HCT116 (cell line): Measurements from ENCODE around the gene DCUN1D1. TPM values are rescaled to one million over a fixed set of nuclear protein-coding genes. Genes with fewer than 3 reads are reported as not detected.

ENCODE experiments used
- ATAC-seq: fragments of 200-7000 bp; cut with Tn5 transposase; 2 replicates; pipeline ENCODE4 v1.9.1; 2020; ENCODE audit warnings: mild to moderate bottlenecking, moderate library complexity
- BruUV-seq: library from RNA; stranded (reverse); fragments of 400-500 nt; replicated peaks from 2 replicates; lab custom pipeline; 2021; lab: Mats Ljungman, UMichigan
- CTCF ChIA-PET: fragments of 300-600 bp; sonication (Branson Sonifier 250); formaldehyde crosslinking; loops from one replicate; lab custom pipeline; 2021; ENCODE audit warnings: antibody characterized with exemption; lab: Charles Lee
- POLR2A ChIA-PET: fragments of 300-600, 350-600 bp; sonication (Branson Sonifier 250); formaldehyde crosslinking; loops from one replicate; lab custom pipeline; 2021; ENCODE audit warnings: antibody characterized with exemption; lab: Charles Lee
- RAD21 ChIA-PET, 2 experiments: fragments of 300-600 bp; sonication (Branson Sonifier 250); formaldehyde crosslinking; loops; one replicate each; lab custom pipeline; 2023; ENCODE audit warnings: low total read pairs in 2 of 2; ENCODE audit not compliant: uncharacterized antibody in 2 of 2, unreplicated experiment in 2 of 2, low non-redundant PET in 1 of 2; lab: Charles Lee
- DNase-seq: peaks from one replicate; pipeline ENCODE4 v3.0.0-alpha.2; 2010; ENCODE audit warnings: low read depth, low spot score
- H2AFZ ChIP-seq: fragments of 200-600 bp; shearing (Covaris generic), sonication (generic); 2 replicates; pipeline ENCODE4 v1.6.1; 2017; ENCODE audit warnings: low read depth, mixed run types, mixed read lengths, antibody characterized with exemption, low read length; ENCODE audit not compliant: poor library complexity, severe bottlenecking
- H3K27ac ChIP-seq: 2 replicates; pipeline ENCODE4 v1.5.1; 2012; ENCODE audit warnings: low read depth, low read length
- H3K27me3 ChIP-seq: fragments of 200-600 bp; sonication (generic); 2 replicates; pipeline ENCODE4 v1.6.1; 2016; ENCODE audit warnings: mixed run types, low read length, mixed read lengths; ENCODE audit not compliant: insufficient read depth
- H3K36me3 ChIP-seq, 2 experiments: fragments of 200-500 bp in 1 of 2; fragments of 200-600 bp in 1 of 2; sonication (Bioruptor generic) in 1 of 2; sonication (generic) in 1 of 2; 2 replicates each; pipeline versions ENCODE4 v1.5.1 to v1.6.1; 2014 to 2016; ENCODE audit warnings: low read length in 2 of 2, inconsistent platforms in 1 of 2, mixed read lengths in 1 of 2, mixed run types in 1 of 2; ENCODE audit not compliant: insufficient read depth in 2 of 2, control insufficient read depth in 1 of 2
- H3K4me1 ChIP-seq, 2 experiments: fragments of 200-600 bp in 1 of 2; sonication (generic) in 1 of 2; 2 replicates each; pipeline versions ENCODE4 v1.5.1 to v1.6.1; 2012 to 2017; ENCODE audit warnings: low read length in 2 of 2, inconsistent platforms in 1 of 2, mild to moderate bottlenecking in 1 of 2, mixed read lengths in 1 of 2, mixed run types in 1 of 2, moderate library complexity in 1 of 2; ENCODE audit not compliant: insufficient read depth in 2 of 2, control insufficient read depth in 1 of 2
- H3K4me2 ChIP-seq: fragments of 200-600 bp; sonication (generic); 2 replicates; pipeline ENCODE4 v1.6.1; 2017; ENCODE audit warnings: mixed run types, low read length, mixed read lengths
- H3K4me3 ChIP-seq, 2 experiments: fragments of 200-600 bp in 1 of 2; sonication (generic) in 1 of 2; replicated peaks in 1 of 2; 2 replicates each; pipeline ENCODE4 v1.5.1; 2011 to 2016; ENCODE audit warnings: low read length in 2 of 2, control low read depth in 1 of 2, low read depth in 1 of 2, mild to moderate bottlenecking in 1 of 2, mixed read lengths in 1 of 2, mixed run types in 1 of 2
- H3K79me2 ChIP-seq: fragments of 200-600 bp; sonication (generic); 2 replicates; pipeline ENCODE4 v1.6.1; 2017; ENCODE audit warnings: mild to moderate bottlenecking, mixed run types, low read length, moderate library complexity, mixed read lengths; ENCODE audit not compliant: insufficient read depth
- H3K9ac ChIP-seq: fragments of 200-600 bp; sonication (generic); 2 replicates; pipeline ENCODE4 v1.6.1; 2016; ENCODE audit warnings: low read length, mixed read lengths
- H3K9me2 ChIP-seq: fragments of 200-600 bp; sonication (generic), shearing (Covaris generic); 2 replicates; pipeline ENCODE4 v1.6.1; 2017; ENCODE audit warnings: mixed run types, mild to moderate bottlenecking, moderate library complexity; ENCODE audit not compliant: insufficient read depth
- H3K9me3 ChIP-seq, 2 experiments: fragments of 200-500 bp in 1 of 2; fragments of 200-600 bp in 1 of 2; sonication (Bioruptor generic) in 1 of 2; sonication (generic) in 1 of 2; 2 replicates each; pipeline ENCODE4 v1.6.1; 2014 to 2017; ENCODE audit warnings: low read length in 2 of 2, mixed read lengths in 2 of 2, inconsistent platforms in 1 of 2, low read depth in 1 of 2, mild to moderate bottlenecking in 1 of 2, mixed run types in 1 of 2, moderate library complexity in 1 of 2; ENCODE audit not compliant: control insufficient read depth in 1 of 2, insufficient read depth in 1 of 2
- H4K20me1 ChIP-seq: fragments of 200-600 bp; sonication (generic), shearing (Covaris generic); 2 replicates; pipeline ENCODE4 v1.6.1; 2017; ENCODE audit warnings: mixed run types, mild to moderate bottlenecking, moderate library complexity; ENCODE audit not compliant: insufficient read depth
- CEBPB ChIP-seq: IDR thresholded peaks from 2 replicates; pipeline ENCODE4 v1.6.1; 2012; ENCODE audit warnings: low read depth
- EGR1 ChIP-seq: IDR thresholded peaks from 2 replicates; pipeline ENCODE4 v1.6.1; 2012; ENCODE audit warnings: low read depth
- EZH2 ChIP-seq: fragments of 200-600 bp; sonication (generic); IDR thresholded peaks from 2 replicates; pipeline ENCODE4 v1.6.1; 2017; ENCODE audit warnings: antibody characterized with exemption, mixed run types
- EZH2phosphoT487 ChIP-seq: fragments of 200-600 bp; IDR thresholded peaks from 2 replicates; pipeline ENCODE4 v1.6.1; 2018; ENCODE audit warnings: antibody characterized with exemption, borderline replicate concordance
- JUND ChIP-seq: IDR thresholded peaks from 2 replicates; pipeline ENCODE4 v1.6.1; 2012
- RAD21 ChIP-seq: IDR thresholded peaks from 2 replicates; pipeline ENCODE4 v1.6.1; 2012; ENCODE audit warnings: low read depth, mild to moderate bottlenecking
- SIN3A ChIP-seq: IDR thresholded peaks from 2 replicates; pipeline ENCODE4 v1.6.1; 2012; ENCODE audit warnings: low read depth
- SRF ChIP-seq: IDR thresholded peaks from 2 replicates; pipeline ENCODE4 v1.6.1; 2012; ENCODE audit warnings: low read depth
- TCF7L2 ChIP-seq: IDR thresholded peaks from 2 replicates; pipeline ENCODE4 v1.7.0; 2011; ENCODE audit warnings: borderline replicate concordance, inconsistent platforms; ENCODE audit not compliant: insufficient read depth, insufficient read length; ENCODE audit errors: extremely low read depth
- ZBTB33 ChIP-seq: IDR thresholded peaks from 2 replicates; pipeline ENCODE4 v1.6.1; 2011; ENCODE audit warnings: mild to moderate bottlenecking, low read length, moderate library complexity; ENCODE audit not compliant: insufficient replicate concordance; ENCODE audit errors: extremely low read depth
- ZNF274 ChIP-seq: fragments of 200-500 bp; sonication (Bioruptor generic); IDR thresholded peaks from 2 replicates; pipeline ENCODE4 v1.6.1; 2014; ENCODE audit warnings: mild to moderate bottlenecking, low read depth, low read length, inconsistent platforms
- intact Hi-C: fragments of 100-400 bp; cut with micrococcal nuclease; formaldehyde crosslinking; loops from 2 replicates; pipeline ENCODE4 v1.10.0; 2022
- total RNA-seq: library from RNA; stranded (reverse); gene quantifications from one replicate; pipeline ENCODE4 v1.2.1, GENCODE V29; 2021; ENCODE audit not compliant: unreplicated experiment
- TF ChIP-seq, protein P1 (sequence below): IDR thresholded peaks from 2 replicates; pipeline ENCODE4 v1.6.1; 2012
- TF ChIP-seq, protein P2 (sequence below): IDR thresholded peaks from 2 replicates; pipeline ENCODE4 v1.6.1; 2012; ENCODE audit warnings: low read depth
- TF ChIP-seq, protein P3 (sequence below), 3 experiments: fragments of 200-600 bp in 1 of 3; sonication (generic) in 1 of 3; IDR thresholded peaks in 2 of 3; conservative IDR thresholded peaks in 1 of 3; 2 replicates each; pipeline ENCODE4 v1.5.1; 2012 to 2017; ENCODE audit warnings: low read depth in 2 of 3, low read length in 2 of 3, antibody characterized with exemption in 1 of 3, borderline replicate concordance in 1 of 3, control low read depth in 1 of 3, mild to moderate bottlenecking in 1 of 3, mixed read lengths in 1 of 3, mixed run types in 1 of 3, moderate library complexity in 1 of 3; ENCODE audit not compliant: insufficient read depth in 1 of 3
- TF ChIP-seq, protein P4 (sequence below): IDR thresholded peaks from 2 replicates; pipeline ENCODE4 v1.6.1; 2012

Gene DCUN1D1
- total RNA-seq, 1 experiment from 2014 or later: 46.9 TPM

- Histone ChIP-seq H3K9ac (no peak overlapping the region), H3K9me2 (no peaks in the 10 kb centered on the region), H3K79me2 (peaks cover 94% of the 10 kb centered on the region), H3K27me3 (no peaks in the 10 kb centered on the region), H4K20me1 (no peaks in the 10 kb centered on the region), H3K4me3 (no peak overlapping the region), H2AFZ (no peak overlapping the region), H3K4me1 (peaks cover 2 to 18% of the 10 kb centered on the region in 2 experiments; a peak in 2 of 4 replicates), H3K36me3 (no peaks in the 10 kb centered on the region), H3K27ac (no peak overlapping the region), H3K4me2 (no peak overlapping the region), H3K9me3 (no peaks in the 10 kb centered on the region)
- no peak for TF ChIP-seq SRF
- TF ChIP-seq RAD21: no peak
- TF ChIP-seq, protein P1, sequence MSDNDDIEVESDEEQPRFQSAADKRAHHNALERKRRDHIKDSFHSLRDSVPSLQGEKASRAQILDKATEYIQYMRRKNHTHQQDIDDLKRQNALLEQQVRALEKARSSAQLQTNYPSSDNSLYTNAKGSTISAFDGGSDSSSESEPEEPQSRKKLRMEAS: no peak
- no peak for TF ChIP-seq EZH2phosphoT487
- no peak for TF ChIP-seq EZH2
- TF ChIP-seq CEBPB: no peak
- TF ChIP-seq, protein P2, sequence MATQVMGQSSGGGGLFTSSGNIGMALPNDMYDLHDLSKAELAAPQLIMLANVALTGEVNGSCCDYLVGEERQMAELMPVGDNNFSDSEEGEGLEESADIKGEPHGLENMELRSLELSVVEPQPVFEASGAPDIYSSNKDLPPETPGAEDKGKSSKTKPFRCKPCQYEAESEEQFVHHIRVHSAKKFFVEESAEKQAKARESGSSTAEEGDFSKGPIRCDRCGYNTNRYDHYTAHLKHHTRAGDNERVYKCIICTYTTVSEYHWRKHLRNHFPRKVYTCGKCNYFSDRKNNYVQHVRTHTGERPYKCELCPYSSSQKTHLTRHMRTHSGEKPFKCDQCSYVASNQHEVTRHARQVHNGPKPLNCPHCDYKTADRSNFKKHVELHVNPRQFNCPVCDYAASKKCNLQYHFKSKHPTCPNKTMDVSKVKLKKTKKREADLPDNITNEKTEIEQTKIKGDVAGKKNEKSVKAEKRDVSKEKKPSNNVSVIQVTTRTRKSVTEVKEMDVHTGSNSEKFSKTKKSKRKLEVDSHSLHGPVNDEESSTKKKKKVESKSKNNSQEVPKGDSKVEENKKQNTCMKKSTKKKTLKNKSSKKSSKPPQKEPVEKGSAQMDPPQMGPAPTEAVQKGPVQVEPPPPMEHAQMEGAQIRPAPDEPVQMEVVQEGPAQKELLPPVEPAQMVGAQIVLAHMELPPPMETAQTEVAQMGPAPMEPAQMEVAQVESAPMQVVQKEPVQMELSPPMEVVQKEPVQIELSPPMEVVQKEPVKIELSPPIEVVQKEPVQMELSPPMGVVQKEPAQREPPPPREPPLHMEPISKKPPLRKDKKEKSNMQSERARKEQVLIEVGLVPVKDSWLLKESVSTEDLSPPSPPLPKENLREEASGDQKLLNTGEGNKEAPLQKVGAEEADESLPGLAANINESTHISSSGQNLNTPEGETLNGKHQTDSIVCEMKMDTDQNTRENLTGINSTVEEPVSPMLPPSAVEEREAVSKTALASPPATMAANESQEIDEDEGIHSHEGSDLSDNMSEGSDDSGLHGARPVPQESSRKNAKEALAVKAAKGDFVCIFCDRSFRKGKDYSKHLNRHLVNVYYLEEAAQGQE: no peak
- TF ChIP-seq, protein P3, sequence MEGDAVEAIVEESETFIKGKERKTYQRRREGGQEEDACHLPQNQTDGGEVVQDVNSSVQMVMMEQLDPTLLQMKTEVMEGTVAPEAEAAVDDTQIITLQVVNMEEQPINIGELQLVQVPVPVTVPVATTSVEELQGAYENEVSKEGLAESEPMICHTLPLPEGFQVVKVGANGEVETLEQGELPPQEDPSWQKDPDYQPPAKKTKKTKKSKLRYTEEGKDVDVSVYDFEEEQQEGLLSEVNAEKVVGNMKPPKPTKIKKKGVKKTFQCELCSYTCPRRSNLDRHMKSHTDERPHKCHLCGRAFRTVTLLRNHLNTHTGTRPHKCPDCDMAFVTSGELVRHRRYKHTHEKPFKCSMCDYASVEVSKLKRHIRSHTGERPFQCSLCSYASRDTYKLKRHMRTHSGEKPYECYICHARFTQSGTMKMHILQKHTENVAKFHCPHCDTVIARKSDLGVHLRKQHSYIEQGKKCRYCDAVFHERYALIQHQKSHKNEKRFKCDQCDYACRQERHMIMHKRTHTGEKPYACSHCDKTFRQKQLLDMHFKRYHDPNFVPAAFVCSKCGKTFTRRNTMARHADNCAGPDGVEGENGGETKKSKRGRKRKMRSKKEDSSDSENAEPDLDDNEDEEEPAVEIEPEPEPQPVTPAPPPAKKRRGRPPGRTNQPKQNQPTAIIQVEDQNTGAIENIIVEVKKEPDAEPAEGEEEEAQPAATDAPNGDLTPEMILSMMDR (IDR thresholded peaks at IDR 0.05 in 2 of 3, conservative IDR thresholded peaks at IDR 0.05 in 1 of 3; ENCODE audit: borderline replicate concordance in 1 of 3, insufficient read depth in 1 of 3, low read depth in 2 of 3, low read length in 2 of 3): no peak
- TF ChIP-seq ZBTB33: no peak
- no peak for TF ChIP-seq SIN3A
- no peak for TF ChIP-seq TCF7L2
- no peak for TF ChIP-seq JUND
- TF ChIP-seq, protein P4, sequence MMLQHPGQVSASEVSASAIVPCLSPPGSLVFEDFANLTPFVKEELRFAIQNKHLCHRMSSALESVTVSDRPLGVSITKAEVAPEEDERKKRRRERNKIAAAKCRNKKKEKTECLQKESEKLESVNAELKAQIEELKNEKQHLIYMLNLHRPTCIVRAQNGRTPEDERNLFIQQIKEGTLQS: no peak
- TF ChIP-seq EGR1: no peak
- no peak for TF ChIP-seq ZNF274
- POLR2A ChIA-PET: no interaction called here
- DNase-seq (no peak), ATAC-seq (no peak)
- CTCF ChIA-PET: no interaction called here
- BruUV-seq: no TSS peak
- intact Hi-C loops: no loop called here
- RAD21 ChIA-PET: no interaction called here
Measured at GRCh38 chr3:182972387-182972786, 8.0 kb downstream of the DCUN1D1 start.
